Lung (tissue), 12 donors: ENCODE data around the gene VSTM2B. TPM values are rescaled to one million over a fixed set of nuclear protein-coding genes. Genes with fewer than 3 reads are reported as not detected.

ENCODE experiments used
- ATAC-seq: fragments of 200-7000 bp; cut with Tn5 transposase; one replicate; pipeline ENCODE4 v1.9.1; 2020; ENCODE audit warnings: moderate number of reproducible peaks; ENCODE audit not compliant: insufficient read depth, low FRiP score
- DNase-seq, 3 donors: peaks; one replicate each; pipeline ENCODE4 v3.0.0-alpha.2; 2013 to 2017
- H3K27ac ChIP-seq, 2 donors: one replicate each; pipeline ENCODE4 v1.5.1; 2013; ENCODE audit warnings: mild to moderate bottlenecking in 2 of 2, moderate library complexity in 2 of 2, control low read depth in 1 of 2, inconsistent platforms in 1 of 2, low read depth in 1 of 2, low read length in 1 of 2
- H3K27me3 ChIP-seq, 3 donors: one replicate each; pipeline ENCODE4 v1.5.1; 2013; ENCODE audit warnings: low read length in 2 of 3; ENCODE audit not compliant: control insufficient read depth in 3 of 3, insufficient read depth in 3 of 3
- H3K36me3 ChIP-seq, 4 donors: one replicate each; pipeline ENCODE4 v1.5.1; 2013; ENCODE audit warnings: low read length in 4 of 4, mild to moderate bottlenecking in 1 of 4, moderate library complexity in 1 of 4; ENCODE audit not compliant: control insufficient read depth in 4 of 4, insufficient read depth in 4 of 4
- H3K4me1 ChIP-seq, 5 donors: one replicate each; pipeline ENCODE4 v1.5.1; 2013; ENCODE audit warnings: low read length in 5 of 5, mild to moderate bottlenecking in 2 of 5, moderate library complexity in 1 of 5; ENCODE audit not compliant: control insufficient read depth in 5 of 5, insufficient read depth in 5 of 5
- H3K4me3 ChIP-seq: one replicate; pipeline ENCODE4 v1.5.1; 2013; ENCODE audit warnings: mild to moderate bottlenecking, control low read depth, moderate library complexity
- H3K9ac ChIP-seq, 2 donors: one replicate each; pipeline ENCODE4 v1.5.1; 2013; ENCODE audit warnings: low read length in 2 of 2, control low read depth in 1 of 2; ENCODE audit not compliant: insufficient read depth in 1 of 2
- H3K9me3 ChIP-seq, 4 donors: one replicate each; pipeline ENCODE4 v1.5.1; 2013; ENCODE audit warnings: low read length in 3 of 4, mild to moderate bottlenecking in 1 of 4, moderate library complexity in 1 of 4; ENCODE audit not compliant: control insufficient read depth in 4 of 4, insufficient read depth in 3 of 4
- CTCF ChIP-seq: IDR thresholded peaks from 2 replicates; pipeline ENCODE4 v1.5.1; 2012; ENCODE audit warnings: mild to moderate bottlenecking; ENCODE audit errors: control extremely low read depth, extremely low read depth
- WGBS, 2 donors: extraction: QIAGEN DNeasy Blood & Tissue Kit; methylation state at CpG; one replicate each; pipeline ENCODE4 v1.1.7; 2013; 5-methylcytosine and 5-hydroxymethylcytosine counted together
- polyA plus RNA-seq, 2 donors: library from polyadenylated mRNA; stranded (reverse); fragments of 200-250 nt; gene quantifications; one replicate each; pipeline ENCODE4 v1.2.1, GENCODE V29; 2013
- total RNA-seq, 2 donors: library from RNA; depleted of rRNA in 1 of 2; stranded (reverse); fragments of >200 nt in 1 of 2; gene quantifications; one replicate each; pipeline ENCODE4 v1.2.1, GENCODE V29; 2014 to 2021
- donor health status: control.
- donor health status: control.
- donor health status: Bipolar disorder and iron deficiency.
- donor health status: healthy.
- donor health status: DM: yes; HTN: yes; CAD: no.

VSTM2B gene
- total and polyA plus RNA-seq, 4 donors, result not detected

DNA sequence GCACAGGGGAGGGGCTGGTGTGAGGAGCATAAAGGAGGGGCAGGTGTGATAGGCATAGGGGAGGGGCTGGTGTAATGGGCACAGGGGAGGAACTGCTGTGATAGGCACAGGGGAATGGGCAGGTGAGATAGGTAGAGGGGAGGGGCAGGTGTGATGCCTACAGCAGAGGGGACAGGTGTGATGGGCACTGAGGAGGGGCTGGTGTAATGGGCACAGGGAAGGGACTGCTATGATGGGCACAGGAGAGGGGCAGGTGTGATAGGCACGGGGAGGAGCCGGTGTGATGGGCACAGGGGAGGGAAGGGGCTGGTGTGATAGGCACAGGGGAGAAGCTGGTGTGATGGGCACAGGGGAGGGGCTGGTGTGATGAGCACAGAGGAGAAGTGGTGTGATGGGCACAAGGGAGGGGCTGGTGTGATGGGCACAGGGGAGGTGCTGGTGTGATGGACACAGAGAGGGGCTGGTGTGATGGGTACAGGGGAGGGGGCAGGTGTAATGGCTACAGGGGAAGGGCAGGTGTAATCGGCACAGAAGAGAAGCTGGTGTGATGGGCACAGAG is 40.8 kb downstream of the VSTM2B start:
- DNase-seq (no peak), ATAC-seq (no peak)
- no peak for TF ChIP-seq CTCF
- Histone ChIP-seq H3K9ac (no peak overlapping the region), H3K9me3 (peaks cover 0 to 5% (median 0%) of the 10 kb centered on the region in 4 donors), H3K27me3 (peaks cover 0 to 14% (median 0%) of the 10 kb centered on the region in 3 donors), H3K36me3 (no peaks in the 10 kb centered on the region), H3K4me3 (no peak overlapping the region), H3K27ac (no peak overlapping the region), H3K4me1 (no peaks in the 10 kb centered on the region)
- WGBS, 2 donors, result 85 to 86% methylated on average over 3 of the region's 3 CpGs

DNA sequence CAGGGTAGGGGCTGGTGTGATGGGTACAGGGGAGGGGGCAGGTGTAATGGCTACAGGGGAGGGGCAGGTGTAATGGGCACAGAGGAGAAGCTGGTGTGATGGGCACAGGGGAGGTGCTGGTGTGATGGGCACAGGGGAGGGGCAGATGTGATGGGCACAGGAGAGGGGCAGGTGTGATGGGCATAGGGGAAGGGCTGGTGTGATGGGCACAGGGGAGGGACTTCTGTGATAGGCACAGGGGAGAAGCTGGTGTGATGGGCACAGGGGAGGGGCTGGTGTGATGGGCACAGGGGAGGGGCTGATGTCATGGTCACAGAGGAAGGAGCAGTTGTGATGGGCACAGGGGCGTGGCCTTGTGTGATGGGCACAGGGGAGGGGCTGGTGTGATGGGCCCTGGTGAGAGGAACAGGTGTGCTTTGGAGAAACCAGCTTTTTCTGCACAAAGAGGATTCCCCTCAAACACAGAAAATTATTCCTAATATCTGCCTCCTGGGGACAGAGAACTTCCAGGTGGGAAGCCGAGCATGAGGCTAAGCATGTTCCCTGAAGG is 41.6 kb downstream of the VSTM2B start:
- WGBS, 2 donors, result 70 to 87% methylated on average over 2 of the region's 2 CpGs
- no peak overlapping the region for H3K4me3 ChIP-seq

DNA sequence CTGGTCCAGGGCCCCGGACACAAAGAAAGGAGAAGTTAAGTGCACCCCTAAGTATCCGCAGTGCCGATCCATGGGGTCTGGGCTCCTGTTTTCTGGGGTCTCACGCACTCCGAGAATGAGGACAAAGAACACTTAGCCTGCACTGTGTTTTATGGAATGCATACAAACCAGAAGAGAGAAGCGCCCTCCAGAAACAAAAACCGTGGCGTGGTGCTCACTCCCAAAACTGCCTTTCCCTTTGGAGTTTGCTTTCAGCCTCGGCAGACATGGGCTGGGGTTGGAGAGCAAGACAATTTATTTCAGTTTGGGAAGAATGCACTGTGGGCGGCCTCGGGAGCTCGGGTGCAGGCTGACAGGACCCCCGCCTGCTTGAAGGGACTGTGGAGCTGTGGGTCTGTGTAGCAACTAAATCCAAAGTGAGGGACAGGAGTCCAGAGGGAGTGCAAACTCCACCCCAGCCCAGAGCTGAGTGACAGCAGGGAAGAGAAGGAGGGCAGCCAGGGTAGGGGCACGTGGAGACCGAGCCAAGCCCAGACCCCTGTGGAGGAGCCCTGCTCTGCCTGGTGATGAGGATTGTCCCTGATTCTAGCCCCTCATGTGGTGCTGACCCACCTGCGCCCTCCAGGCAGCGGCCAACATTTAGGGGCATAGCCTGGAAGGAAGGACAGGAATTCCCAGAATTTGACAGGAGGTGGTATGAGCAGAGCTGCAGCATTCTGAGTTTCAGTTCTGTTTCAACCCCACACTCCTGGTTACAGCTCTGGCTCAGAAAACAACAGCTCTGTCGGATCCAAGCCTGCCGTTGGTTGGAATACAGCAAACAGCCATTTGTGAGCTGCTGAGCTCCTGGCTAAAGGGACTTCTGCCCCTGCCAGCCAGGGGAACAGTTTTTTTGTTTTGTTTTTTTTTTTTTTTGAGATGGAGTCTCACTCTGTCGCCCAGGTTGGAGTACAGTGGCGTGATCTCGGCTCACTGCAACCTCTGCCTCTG is 42.5 kb downstream of the VSTM2B start:
- Histone ChIP-seq H3K27me3 (peaks cover 0 to 19% (median 0%) of the 10 kb centered on the region in 3 donors), H3K36me3 (no peaks in the 10 kb centered on the region), H3K27ac (no peak overlapping the region), H3K4me3 (no peak overlapping the region), H3K9me3 (peaks cover 0 to 3% (median 0%) of the 10 kb centered on the region in 4 donors), H3K4me1 (no peaks in the 10 kb centered on the region), H3K9ac (no peak overlapping the region)
- ATAC-seq, result no peak
- WGBS, 2 donors, result 65 to 80% methylated on average over 22 of the region's 22 CpGs
- TF ChIP-seq CTCF, result no peak
- no peak for DNase-seq

More for the DNA sequence above, 41.6 kb downstream of the VSTM2B start:
- Histone ChIP-seq H3K27me3 (peaks cover 0 to 14% (median 0%) of the 10 kb centered on the region in 3 donors), H3K9ac (no peak overlapping the region), H3K36me3 (no peaks in the 10 kb centered on the region), H3K4me1 (no peaks in the 10 kb centered on the region), H3K9me3 (peaks cover 0 to 3% (median 0%) of the 10 kb centered on the region in 4 donors), H3K27ac (no peak overlapping the region)
- TF ChIP-seq CTCF, result no peak
- no peak for DNase-seq
- no peak for ATAC-seq
